Sigmoid colon (tissue), 7 donors: ENCODE measurements around the gene IKBKE. TPM values are rescaled to one million over a fixed set of nuclear protein-coding genes. Genes with fewer than 3 reads are reported as not detected.

ENCODE experiments used
- DNase-seq: peaks from one replicate; pipeline ENCODE4 v3.0.0-alpha.2; 2019
- H3K27ac ChIP-seq, 4 donors: fragments of 200-600 bp; sonication (generic); one replicate each; pipeline ENCODE4 v1.5.1; 2016 to 2019; ENCODE audit warnings: mild to moderate bottlenecking in 1 of 4
- H3K27me3 ChIP-seq, 3 donors: fragments of 200-600 bp; sonication (generic); one replicate each; pipeline ENCODE4 v1.5.1; 2019; ENCODE audit warnings: mild to moderate bottlenecking in 1 of 3
- H3K36me3 ChIP-seq, 4 donors: fragments of 200-600 bp; sonication (generic); one replicate each; pipeline ENCODE4 v1.5.1; 2016 to 2019
- H3K4me1 ChIP-seq, 4 donors: fragments of 200-600 bp; sonication (generic); one replicate each; pipeline ENCODE4 v1.5.1; 2017 to 2019
- H3K4me3 ChIP-seq, 4 donors: fragments of 200-600 bp; sonication (generic); one replicate each; pipeline ENCODE4 v1.5.1; 2017 to 2019; ENCODE audit warnings: mild to moderate bottlenecking in 2 of 4, moderate library complexity in 1 of 4
- H3K9me3 ChIP-seq, 4 donors: fragments of 200-600 bp in 3 of 4; sonication (generic) in 3 of 4; one replicate each; pipeline versions ENCODE4 v1.5.1 to v1.6.1; 2013 to 2019
- EP300 ChIP-seq, 4 donors: sonication (generic); formaldehyde crosslinking; IDR thresholded peaks; one replicate each; pipeline ENCODE4 v1.6.1; 2017; ENCODE audit warnings: antibody characterized with exemption in 4 of 4
- POLR2A ChIP-seq, 2 donors: fragments of 450-650 bp; IDR thresholded peaks; one replicate each; pipeline ENCODE4 v1.6.1; 2016; ENCODE audit warnings: antibody characterized with exemption in 2 of 2, mild to moderate bottlenecking in 2 of 2, moderate library complexity in 2 of 2
- POLR2AphosphoS5 ChIP-seq, 4 donors: sonication (generic); formaldehyde crosslinking; IDR thresholded peaks; one replicate each; pipeline ENCODE4 v1.6.1; 2017; ENCODE audit warnings: antibody characterized with exemption in 4 of 4
- WGBS, 2 donors: extraction: QIAGEN DNeasy Blood & Tissue Kit; methylation state at CpG; one replicate each; pipeline ENCODE4 v1.1.7; 2013; 5-methylcytosine and 5-hydroxymethylcytosine counted together
- intact Hi-C: fragments of 100-400 bp; cut with DNase I; formaldehyde crosslinking; loops from one replicate; pipeline ENCODE4 v1.15.1; 2023
- polyA plus RNA-seq, 3 donors: library from polyadenylated mRNA; stranded (reverse); fragments of 200-250 nt; gene quantifications; one replicate each; pipeline ENCODE4 v1.2.3, GENCODE V29; 2013
- total RNA-seq, 4 donors: library from RNA; depleted of rRNA; stranded (reverse); fragments of >200 nt; gene quantifications; one replicate each; pipeline ENCODE4 v1.1.0, GENCODE V29; 2016
- TF ChIP-seq, protein P1 (sequence below), 4 experiments: fragments of 450-650 bp in 3 of 4; fragments of 200-600 bp in 1 of 4; IDR thresholded peaks; one replicate each; pipeline ENCODE4 v1.5.1; 2016 to 2019; ENCODE audit warnings: antibody characterized with exemption in 4 of 4, mild to moderate bottlenecking in 3 of 4, moderate library complexity in 2 of 4
- donor health status: healthy with polysubstance abuse.
- donor health status: Bipolar disorder and iron deficiency.
- donor health status: healthy.

The IKBKE gene
- total and polyA plus RNA-seq, 7 donors: 1.6 to 23.2 (median 3.2) TPM

GRCh38 chr1:206506405-206507283, 36.4 kb downstream of the IKBKE start:
- Histone ChIP-seq H3K27ac (peak overlapping the region in 2 of 4 donors; percentile 47 to 55), H3K4me1 (peaks cover 0 to 40% (median 22%) of the 10 kb centered on the region in 4 donors), H3K9me3 (no peaks in the 10 kb centered on the region), H3K4me3 (peak overlapping the region; percentile 31 to 72 (median 63)), H3K36me3 (no peaks in the 10 kb centered on the region), H3K27me3 (peaks cover 8 to 19% (median 10%) of the 10 kb centered on the region in 3 donors)
- WGBS, 2 donors: 12% methylated on average over 48 of the region's 48 CpGs
- intact Hi-C loops: no loop called here
- no peak for DNase-seq
- TF ChIP-seq EP300 (IDR thresholded peaks at IDR 0.05): no peak

GRCh38 chr1:206507284-206508129, 37.2 kb downstream of the IKBKE start, which contains the start of gene RASSF5:
RASSF5 (plus strand) TSS chr1:206507531; CDS start chr1:206507603, 72 bp downstream.
- peaks cover 8 to 19% (median 10%) of the 10 kb centered on the region in 3 donors for H3K27me3 ChIP-seq
- peak within 1 kb of the TSS; percentile 31 to 72 (median 63) for H3K4me3 ChIP-seq
- peak; percentile 90 for DNase-seq
- H3K4me1 ChIP-seq: peaks cover 0 to 37% (median 22%) of the 10 kb centered on the region in 4 donors
- no peaks in the 10 kb centered on the region for H3K36me3 ChIP-seq
- peak within 1 kb of the TSS in 3 of 4 donors; percentile 47 to 64 (median 55) for H3K27ac ChIP-seq
- TF ChIP-seq EP300 (IDR thresholded peaks at IDR 0.05) (no peak), POLR2AphosphoS5 (IDR thresholded peaks at IDR 0.05) (peak; percentile 28 to 78 (median 67))
- intact Hi-C loops: no loop called here
- H3K9me3 ChIP-seq: no peaks in the 10 kb centered on the region
- WGBS, 2 donors: 1% methylated on average over 97 of the region's 97 CpGs

GRCh38 chr1:206508130-206508889, 38.0 kb downstream of the IKBKE start:
- Histone ChIP-seq H3K9me3 (no peaks in the 10 kb centered on the region), H3K27ac (peak overlapping the region in 3 of 4 donors; percentile 47 to 64 (median 55)), H3K36me3 (no peaks in the 10 kb centered on the region), H3K27me3 (peaks cover 8 to 19% (median 10%) of the 10 kb centered on the region in 3 donors), H3K4me1 (peaks cover 0 to 44% (median 27%) of the 10 kb centered on the region in 4 donors), H3K4me3 (peak overlapping the region; percentile 31 to 72 (median 63))
- TF ChIP-seq, protein P1, sequence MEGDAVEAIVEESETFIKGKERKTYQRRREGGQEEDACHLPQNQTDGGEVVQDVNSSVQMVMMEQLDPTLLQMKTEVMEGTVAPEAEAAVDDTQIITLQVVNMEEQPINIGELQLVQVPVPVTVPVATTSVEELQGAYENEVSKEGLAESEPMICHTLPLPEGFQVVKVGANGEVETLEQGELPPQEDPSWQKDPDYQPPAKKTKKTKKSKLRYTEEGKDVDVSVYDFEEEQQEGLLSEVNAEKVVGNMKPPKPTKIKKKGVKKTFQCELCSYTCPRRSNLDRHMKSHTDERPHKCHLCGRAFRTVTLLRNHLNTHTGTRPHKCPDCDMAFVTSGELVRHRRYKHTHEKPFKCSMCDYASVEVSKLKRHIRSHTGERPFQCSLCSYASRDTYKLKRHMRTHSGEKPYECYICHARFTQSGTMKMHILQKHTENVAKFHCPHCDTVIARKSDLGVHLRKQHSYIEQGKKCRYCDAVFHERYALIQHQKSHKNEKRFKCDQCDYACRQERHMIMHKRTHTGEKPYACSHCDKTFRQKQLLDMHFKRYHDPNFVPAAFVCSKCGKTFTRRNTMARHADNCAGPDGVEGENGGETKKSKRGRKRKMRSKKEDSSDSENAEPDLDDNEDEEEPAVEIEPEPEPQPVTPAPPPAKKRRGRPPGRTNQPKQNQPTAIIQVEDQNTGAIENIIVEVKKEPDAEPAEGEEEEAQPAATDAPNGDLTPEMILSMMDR (IDR thresholded peaks at IDR 0.05): no peak
- no peak for TF ChIP-seq POLR2AphosphoS5 (IDR thresholded peaks at IDR 0.05)
- TF ChIP-seq POLR2A (IDR thresholded peaks at IDR 0.05): no peak
- no peak for TF ChIP-seq EP300 (IDR thresholded peaks at IDR 0.05)
- intact Hi-C loops: no loop called here
- 22 to 41% methylated on average over 15 of the region's 15 CpGs for WGBS, 2 donors
- DNase-seq: no peak

DNA sequence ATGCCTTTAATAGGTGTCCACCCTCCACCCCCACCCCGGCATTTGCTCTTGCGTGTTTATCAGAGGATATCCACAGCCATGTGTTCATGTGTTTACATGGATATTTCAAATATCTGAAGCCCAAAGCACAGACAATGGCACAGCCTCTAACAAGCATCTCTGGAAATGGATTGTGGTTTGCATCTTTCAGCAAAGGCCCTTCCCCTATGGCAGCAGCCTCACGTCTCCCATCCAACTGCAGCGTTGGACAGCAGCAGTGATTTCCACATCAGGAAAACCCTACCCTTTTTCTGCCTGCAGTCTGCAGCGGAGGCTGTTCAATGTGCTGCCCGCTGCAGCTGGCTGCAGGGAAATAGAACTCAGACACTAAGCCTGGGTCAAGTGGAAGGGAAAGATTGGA, 38.7 kb downstream of the IKBKE start:
- DNase-seq: no peak
- Histone ChIP-seq H3K36me3 (no peaks in the 10 kb centered on the region), H3K27me3 (peaks cover 8 to 19% (median 10%) of the 10 kb centered on the region in 3 donors), H3K4me3 (no peak overlapping the region), H3K4me1 (peaks cover 0 to 43% (median 33%) of the 10 kb centered on the region in 4 donors), H3K9me3 (no peaks in the 10 kb centered on the region), H3K27ac (peak overlapping the region in 2 of 4 donors; percentile 13 to 64)
- intact Hi-C loops: no loop called here
- TF ChIP-seq, protein P1 (IDR thresholded peaks at IDR 0.05): no peak
- TF ChIP-seq POLR2AphosphoS5 (IDR thresholded peaks at IDR 0.05): no peak
- no peak for TF ChIP-seq EP300 (IDR thresholded peaks at IDR 0.05)
- no peak for TF ChIP-seq POLR2A (IDR thresholded peaks at IDR 0.05)
- WGBS, 2 donors: 32 to 53% methylated on average over 6 of the region's 6 CpGs

DNA sequence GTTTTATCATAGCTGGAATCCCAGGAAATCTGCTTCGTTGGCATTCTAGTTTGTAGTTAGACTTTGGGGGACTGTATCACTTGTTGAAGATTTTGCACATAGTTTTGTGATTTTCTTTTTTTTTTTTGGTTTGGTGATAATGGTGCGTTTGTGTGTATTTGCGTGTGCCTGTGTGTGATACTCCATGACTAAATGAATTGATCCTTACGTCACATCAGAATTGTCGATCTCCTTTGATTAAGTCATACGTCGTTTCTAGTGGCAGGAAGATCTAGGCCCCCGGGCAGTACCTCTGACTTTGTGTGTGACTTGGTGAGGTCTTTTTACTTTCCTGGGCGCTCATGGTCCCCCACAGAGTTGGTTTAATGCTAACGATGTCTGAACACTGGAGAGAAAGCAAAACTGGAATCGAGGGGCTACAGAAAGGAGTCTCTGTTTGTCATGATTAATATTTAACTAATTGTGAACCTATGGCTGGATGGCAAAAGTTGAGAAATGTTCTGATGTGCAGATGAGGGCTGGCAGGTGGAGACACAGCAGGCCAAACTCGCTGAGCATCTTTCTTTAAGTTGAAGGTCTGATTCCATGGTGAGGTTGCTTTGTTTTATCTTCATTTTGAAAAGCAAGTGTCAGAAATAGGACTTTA, 39.5 kb downstream of the IKBKE start:
- H3K4me1 ChIP-seq: peaks cover 0 to 40% (median 34%) of the 10 kb centered on the region in 4 donors
- TF ChIP-seq EP300 (IDR thresholded peaks at IDR 0.05) (no peak), POLR2A (IDR thresholded peaks at IDR 0.05) (no peak)
- TF ChIP-seq, protein P1 (IDR thresholded peaks at IDR 0.05): no peak
- intact Hi-C loops: no loop called here
- WGBS, 2 donors: 75 to 84% methylated on average over 12 of the region's 12 CpGs
- DNase-seq: no peak
- no peak overlapping the region for H3K4me3 ChIP-seq
- H3K27ac ChIP-seq: no peak overlapping the region
- peaks cover 8 to 19% (median 10%) of the 10 kb centered on the region in 3 donors for H3K27me3 ChIP-seq
- H3K9me3 ChIP-seq: no peaks in the 10 kb centered on the region
- no peaks in the 10 kb centered on the region for H3K36me3 ChIP-seq
